CD4-positive, alpha-beta T cell treated with Interleukin-17A for 1 hour (primary cell): Measurements from ENCODE around the gene USP54.

Experiments
- DNase-seq: peaks from one replicate; pipeline ENCODE4 v3.0.0-alpha.2; 2020

Gene USP54

GRCh38 chr10:73529089-73529832 is 61.9 kb downstream of the USP54 start:
- peak; percentile 82 for DNase-seq

- no peak for DNase-seq
Observed at GRCh38 chr10:73522263-73522662, 68.9 kb downstream of the USP54 start.

DNA sequence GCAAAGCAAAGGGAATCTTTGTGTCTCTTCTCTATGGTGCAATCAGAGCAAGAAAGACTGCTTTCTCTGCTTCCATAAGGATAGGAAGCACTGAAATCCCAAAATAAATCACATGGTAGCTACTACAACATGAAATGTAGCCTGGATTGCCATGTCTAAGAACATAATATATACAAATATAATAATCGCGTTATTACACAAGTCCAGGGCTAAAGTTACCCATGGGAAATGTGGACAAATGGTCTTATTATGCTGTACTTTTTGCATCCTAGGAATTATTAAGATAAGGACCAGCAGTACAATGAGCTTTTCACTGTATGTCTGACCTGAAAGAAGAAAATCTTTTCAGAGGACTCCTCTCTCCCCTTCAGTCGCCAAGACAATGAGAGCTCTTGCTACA is 71.8 kb downstream of the USP54 start:
- no peak for DNase-seq

DNA sequence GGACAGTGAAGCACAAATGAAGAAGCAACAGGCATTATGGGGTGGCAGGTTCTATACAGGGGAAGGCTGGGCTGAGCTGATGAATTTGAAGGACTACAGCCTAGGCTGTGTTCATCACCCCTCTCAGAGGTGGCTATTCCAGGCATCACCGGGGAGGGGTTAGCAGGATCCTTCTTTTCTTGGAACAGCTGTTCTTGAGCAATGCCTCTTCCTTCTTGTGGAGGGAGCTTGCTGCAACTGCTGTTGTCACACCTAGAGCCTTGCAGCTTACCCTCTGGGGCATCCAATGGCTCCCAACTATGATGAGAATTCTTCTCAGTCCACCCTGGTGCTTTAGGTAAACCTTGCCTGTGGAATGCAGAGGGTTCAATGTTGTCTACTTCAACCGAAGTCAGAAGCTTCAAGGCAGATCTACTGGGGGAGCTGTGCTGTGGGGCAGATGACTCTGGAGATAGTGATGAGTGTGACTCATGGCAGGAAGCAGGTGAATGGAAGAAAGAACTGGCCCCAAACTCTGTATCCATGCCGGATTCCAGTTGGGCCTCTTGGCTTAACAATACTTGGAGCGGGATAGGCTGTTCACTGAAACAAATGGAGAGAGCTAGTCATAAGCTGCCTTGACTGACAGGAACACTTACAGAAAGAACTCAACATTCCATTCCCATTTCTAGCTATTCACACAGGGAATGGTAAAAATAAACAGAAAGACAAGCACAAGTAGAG is 73.8 kb downstream of the USP54 start:
- no peak for DNase-seq

GRCh38 chr10:73512207-73512743 is 78.9 kb downstream of the USP54 start:
- DNase-seq: no peak

DNA sequence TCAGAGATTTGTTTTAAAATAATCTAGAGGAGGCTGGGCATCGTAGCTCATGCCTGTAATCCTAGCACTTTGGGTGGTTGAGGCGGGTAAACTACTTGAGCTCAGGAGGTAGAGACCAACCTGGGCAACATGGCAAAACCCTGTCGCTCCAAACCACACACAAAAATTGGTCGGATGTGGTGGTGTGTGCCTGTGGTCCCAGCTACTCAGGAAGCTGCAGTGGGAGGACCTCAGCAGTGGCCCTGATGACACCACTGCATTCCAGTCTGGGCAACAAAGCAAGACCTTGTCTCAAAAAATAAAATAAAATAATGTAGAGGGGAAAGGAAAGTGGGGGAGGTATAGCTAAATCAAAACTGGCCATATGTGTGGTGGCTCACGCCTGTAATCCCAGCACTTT is 81.4 kb downstream of the USP54 start:
- DNase-seq: peak; percentile 16

- DNase-seq: no peak
Observed at GRCh38 chr10:73506491-73506890, 84.7 kb downstream of the USP54 start.

DNA sequence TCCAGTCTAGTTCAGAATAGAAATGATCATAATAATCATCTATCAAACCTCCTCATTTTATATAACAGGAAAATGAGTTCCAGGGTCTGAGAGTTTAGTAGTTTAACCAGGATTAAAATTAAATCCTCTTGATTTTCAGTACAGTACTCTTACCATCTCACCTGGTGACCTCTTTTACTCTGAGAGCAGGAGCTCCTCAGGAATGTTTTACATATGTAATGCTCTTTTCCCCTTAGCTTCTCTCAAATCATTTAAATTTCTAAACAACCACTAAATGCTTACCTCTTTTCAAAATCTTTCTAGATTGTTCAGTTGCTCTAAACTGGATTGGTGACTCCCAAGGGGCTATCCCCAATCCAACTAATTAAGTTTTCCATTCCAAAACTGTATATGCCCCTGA is 85.1 kb downstream of the USP54 start:
- DNase-seq: no peak

- no peak for DNase-seq
Observed at GRCh38 chr10:73503037-73503436, 88.1 kb downstream of the USP54 start.

GRCh38 chr10:73501651-73502050 is 89.5 kb downstream of the USP54 start:
- peak; percentile 13 for DNase-seq

DNA sequence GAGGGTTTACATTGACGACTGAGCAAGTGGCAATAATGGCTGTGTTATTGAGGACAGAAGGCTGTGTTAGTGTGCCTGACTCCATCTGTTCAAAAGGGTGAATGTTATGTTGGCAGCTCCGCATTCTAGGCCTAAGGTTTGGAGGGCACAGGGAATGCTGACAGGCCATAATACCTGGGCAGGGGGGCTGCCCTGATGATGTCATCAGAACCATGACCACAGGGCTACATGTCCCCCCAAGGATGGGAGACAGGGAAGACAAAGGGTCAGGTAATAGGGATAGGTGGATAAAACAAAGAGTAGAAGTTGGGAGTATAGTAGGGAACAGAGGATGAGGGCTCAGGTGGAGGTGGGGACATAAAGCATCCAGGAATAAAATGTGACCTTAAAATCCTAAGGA is 93.5 kb downstream of the USP54 start:
- no peak for DNase-seq

DNA sequence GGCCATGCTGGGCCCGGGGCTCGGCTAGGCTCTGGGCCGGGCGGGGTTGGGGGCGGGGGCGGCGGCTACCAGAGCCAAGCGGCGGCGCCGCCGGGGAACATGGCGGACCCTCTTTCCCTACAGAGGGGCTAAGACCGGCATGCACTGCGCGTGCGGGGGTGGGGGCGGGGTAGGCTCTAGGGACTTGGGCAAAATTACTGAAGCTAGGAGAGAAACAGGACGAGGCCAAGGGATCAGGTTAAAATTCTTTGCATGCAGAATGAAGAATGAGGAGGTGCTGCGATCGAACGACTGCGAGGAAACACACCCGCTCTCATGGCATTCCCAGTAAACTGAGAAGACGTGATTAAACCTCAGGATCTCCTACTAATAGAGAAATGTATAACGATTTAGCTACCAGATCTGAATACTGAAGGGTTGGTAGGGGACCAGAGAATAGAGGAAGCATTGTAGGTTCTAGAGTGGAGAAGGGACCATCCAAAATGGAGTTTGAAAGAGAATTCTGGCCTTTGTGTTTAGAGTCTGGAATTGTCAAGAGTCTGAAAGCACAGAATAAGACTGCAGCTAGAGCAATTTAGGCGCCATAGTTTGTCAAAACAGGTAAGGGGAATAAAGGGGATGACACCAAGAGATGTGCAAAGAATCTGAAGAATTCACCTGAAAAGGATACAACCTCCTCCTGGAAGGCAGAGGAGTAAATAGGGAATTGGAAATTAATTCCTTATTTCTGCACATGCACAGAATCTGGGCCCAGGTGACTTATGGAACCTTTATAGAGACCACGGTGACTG is 95.1 kb downstream of the USP54 start, which contains the start of gene PPP3CB:
Gene PPP3CB (minus strand): TSS at position 141 of the 791 bp plus-strand sequence. CDS start 135 bp downstream, at position 6.
- DNase-seq: peak; percentile 95

- DNase-seq: peak; percentile 93
Observed at GRCh38 chr10:73495226-73495883, 95.8 kb downstream of the USP54 start.

DNA sequence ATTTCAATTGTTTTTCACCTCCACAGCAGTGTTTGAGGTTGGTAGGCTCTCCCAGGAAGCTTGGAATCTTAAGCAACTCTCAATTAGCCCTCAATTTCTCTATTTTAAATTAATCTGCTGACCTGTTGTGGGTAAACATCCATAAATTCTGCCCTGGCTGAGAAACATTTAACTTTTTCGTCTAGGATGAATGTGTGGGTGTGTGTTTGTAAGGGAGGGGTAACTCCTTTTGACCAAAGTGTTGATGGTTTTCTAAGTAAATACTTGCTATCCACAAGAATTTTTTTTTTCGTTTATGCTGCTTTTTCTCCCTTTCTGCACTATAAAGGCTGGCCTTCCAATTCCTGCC is 96.3 kb downstream of the USP54 start:
- DNase-seq: no peak

GRCh38 chr10:73494213-73494612 is 96.9 kb downstream of the USP54 start:
- DNase-seq: no peak

DNA sequence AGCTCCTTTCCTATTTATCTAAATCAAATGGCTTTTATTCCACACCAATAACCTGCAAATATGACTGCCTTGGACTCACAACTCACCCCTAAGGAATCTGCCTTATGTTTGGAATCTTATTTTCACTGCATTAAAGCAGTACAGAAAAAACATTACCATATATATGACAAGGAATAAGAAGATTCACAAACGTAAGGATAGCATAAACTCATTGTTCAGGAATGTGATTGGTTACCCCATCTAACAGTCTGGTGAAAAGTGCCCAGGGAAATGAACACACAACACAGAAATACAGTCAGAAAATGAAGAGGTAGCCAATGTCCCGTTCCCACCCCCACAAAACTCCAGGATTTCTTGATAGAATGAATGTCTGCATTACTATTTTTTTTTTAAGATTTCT is 97.4 kb downstream of the USP54 start:
- DNase-seq: no peak

- no peak for DNase-seq
Observed at GRCh38 chr10:73486601-73487000, 104.5 kb downstream of the USP54 start.

DNA sequence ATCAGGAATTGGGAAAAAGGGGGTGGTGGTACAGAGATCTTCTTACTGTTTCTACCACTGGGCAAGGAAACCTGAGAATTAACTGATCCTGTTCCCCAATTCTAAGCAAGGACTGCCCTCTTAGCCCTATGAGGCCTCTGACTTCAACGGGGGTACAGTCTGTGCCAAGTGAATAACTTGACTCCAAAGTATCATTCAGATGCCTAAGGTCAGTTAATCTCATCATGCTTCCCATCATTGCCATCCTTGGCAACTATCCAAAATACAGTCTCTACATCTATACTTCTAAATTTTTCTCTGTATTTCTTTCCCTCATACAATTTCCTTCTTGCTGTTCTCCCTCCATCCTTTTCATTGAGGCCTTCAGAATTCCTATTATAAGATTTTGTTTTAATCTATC is 105.8 kb downstream of the USP54 start:
- no peak for DNase-seq

DNA sequence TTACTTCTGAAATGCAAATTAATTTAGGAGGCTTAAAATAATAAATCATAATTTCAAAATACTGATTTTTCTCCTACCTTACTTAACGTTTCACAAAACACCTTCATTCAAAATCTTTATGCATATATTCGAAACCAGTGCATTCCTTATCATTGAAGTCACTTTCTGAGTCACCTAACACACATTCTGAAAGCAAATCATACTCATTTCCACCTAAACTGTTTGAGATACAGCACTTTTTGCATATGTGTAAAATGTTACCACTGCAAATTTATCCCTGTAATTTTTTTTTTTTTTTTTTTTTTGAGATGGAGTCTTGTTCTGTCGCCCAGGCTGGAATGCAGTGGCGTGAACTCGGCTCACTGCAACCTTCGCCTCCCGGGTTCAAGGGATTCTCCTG is 111.0 kb downstream of the USP54 start:
- DNase-seq: no peak

DNA sequence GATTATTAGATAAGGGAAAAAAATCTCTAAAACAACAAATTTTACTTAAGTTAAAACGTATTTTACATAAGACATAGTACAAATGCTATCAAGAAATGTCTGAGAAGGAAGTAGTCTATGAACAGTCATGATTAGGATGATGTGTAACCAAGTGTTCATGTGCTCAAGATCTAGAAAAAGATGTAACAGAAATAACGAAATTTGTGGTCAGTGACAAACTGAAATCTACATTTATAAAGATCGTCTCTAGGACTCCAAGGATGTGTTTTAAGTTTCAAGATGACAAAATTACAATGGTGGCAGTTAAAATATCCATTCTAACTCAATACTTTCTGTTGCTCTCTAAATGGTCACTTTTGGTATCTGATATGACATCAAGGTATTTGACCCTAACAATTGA is 112.5 kb downstream of the USP54 start:
- DNase-seq: no peak

- no peak for DNase-seq
Observed at GRCh38 chr10:73471226-73471625, 119.9 kb downstream of the USP54 start.

- no peak for DNase-seq
Observed at GRCh38 chr10:73469579-73469978, 121.6 kb downstream of the USP54 start.

DNA sequence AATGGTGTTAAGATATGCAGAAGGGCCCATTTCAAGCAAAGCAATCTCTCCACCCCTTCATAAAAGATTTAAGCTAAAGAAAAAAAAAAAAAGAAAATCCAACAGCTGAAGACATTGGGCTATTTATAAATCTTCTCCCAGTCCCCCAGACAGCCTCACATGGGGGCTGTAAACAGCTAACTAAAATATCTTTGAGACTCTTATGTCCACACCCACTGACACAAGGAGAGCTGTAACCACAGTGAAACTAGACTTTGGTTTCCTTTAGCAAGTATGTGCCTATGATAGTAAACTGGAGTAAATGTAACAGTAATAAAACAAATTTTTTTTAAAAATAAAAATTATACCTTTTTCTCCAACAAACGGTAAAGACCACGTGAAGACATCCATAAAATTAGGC is 123.9 kb downstream of the USP54 start:
- DNase-seq: peak; percentile 10
